ENCODE measurements around the gene TMEM207.

TMEM207 gene

DNA sequence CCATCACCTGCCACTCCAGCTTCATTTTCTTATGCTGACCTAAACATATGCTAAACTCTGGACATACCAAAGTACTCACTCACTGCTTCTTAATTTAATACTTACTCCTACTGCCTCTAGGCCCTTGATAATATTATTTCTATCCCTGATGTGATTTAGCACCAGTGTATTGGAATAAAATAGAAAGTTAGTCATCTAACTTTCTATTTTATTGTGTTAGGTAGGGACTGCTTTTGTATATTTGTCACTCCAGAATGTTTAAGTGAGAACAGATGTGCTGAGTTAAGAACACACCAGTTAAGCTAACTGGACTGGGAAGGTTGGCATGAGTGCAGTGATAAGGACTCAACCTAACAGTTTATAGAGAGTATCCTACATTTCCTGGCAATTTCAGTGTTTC is 68.3 kb downstream of the TMEM207 start:
- H3K4me1 ChIP-seq (ENCODE audit: insufficient read depth, low read length, poor library complexity, severe bottlenecking), result no peaks in the 10 kb centered on the region
- H3K79me2 ChIP-seq (ENCODE audit: insufficient read depth, low read length), result no peaks in the 10 kb centered on the region
- H3F3A ChIP-seq (ENCODE audit: low read depth), result no peaks in the 10 kb centered on the region
- H3K36me3 ChIP-seq (ENCODE audit: insufficient read depth, low read length), result no peaks in the 10 kb centered on the region
- no peak overlapping the region for H3K4me2 ChIP-seq (ENCODE audit: low read depth, low read length, poor library complexity, severe bottlenecking)
- no peak overlapping the region for H3K4me3 ChIP-seq (ENCODE audit: low read length, poor library complexity, severe bottlenecking)
- H2AFZ ChIP-seq (ENCODE audit: low read length), result no peak overlapping the region
- TF ChIP-seq CTCF (conservative IDR thresholded peaks at IDR 0.05; ENCODE audit: low read length), result no peak
- no peak for TF ChIP-seq EZH2phosphoT487 (IDR thresholded peaks at IDR 0.05; ENCODE audit: borderline replicate concordance)
- H3K27me3 ChIP-seq (ENCODE audit: insufficient read depth, low read length, poor library complexity, severe bottlenecking), result no peaks in the 10 kb centered on the region
- no peaks in the 10 kb centered on the region for H4K20me1 ChIP-seq (ENCODE audit: insufficient read depth, low read length, poor library complexity, severe bottlenecking)
- no peaks in the 10 kb centered on the region for H3K9me2 ChIP-seq (replicated peaks; ENCODE audit: low read depth, low read length)
- H3K9ac ChIP-seq (ENCODE audit: low read depth, low read length, poor library complexity, severe bottlenecking), result no peak overlapping the region
- H3K9me3 ChIP-seq (ENCODE audit: insufficient read depth, low read depth, low read length), result no peaks in the 10 kb centered on the region

GRCh38 chr3:190380184-190380583 is 69.5 kb downstream of the TMEM207 start:
- H3K4me1 ChIP-seq (ENCODE audit: insufficient read depth, low read length, poor library complexity, severe bottlenecking), result no peaks in the 10 kb centered on the region
- no peak for TF ChIP-seq EZH2phosphoT487 (IDR thresholded peaks at IDR 0.05; ENCODE audit: borderline replicate concordance)
- TF ChIP-seq CTCF (conservative IDR thresholded peaks at IDR 0.05; ENCODE audit: low read length), result no peak

More at GRCh38 chr3:190380184-190380583, 69.5 kb downstream of the TMEM207 start:
- Histone ChIP-seq H3K4me2 (ENCODE audit: low read depth, low read length, poor library complexity, severe bottlenecking) (no peak overlapping the region), H3K9me2 (replicated peaks; ENCODE audit: low read depth, low read length) (no peaks in the 10 kb centered on the region), H3K27me3 (ENCODE audit: insufficient read depth, low read length, poor library complexity, severe bottlenecking) (no peaks in the 10 kb centered on the region), H3K4me3 (ENCODE audit: low read length, poor library complexity, severe bottlenecking) (no peak overlapping the region), H3F3A (ENCODE audit: low read depth) (no peaks in the 10 kb centered on the region), H3K9ac (ENCODE audit: low read depth, low read length, poor library complexity, severe bottlenecking) (no peak overlapping the region), H4K20me1 (ENCODE audit: insufficient read depth, low read length, poor library complexity, severe bottlenecking) (no peaks in the 10 kb centered on the region), H3K36me3 (ENCODE audit: insufficient read depth, low read length) (no peaks in the 10 kb centered on the region), H3K79me2 (ENCODE audit: insufficient read depth, low read length) (no peaks in the 10 kb centered on the region), H2AFZ (ENCODE audit: low read length) (no peak overlapping the region), H3K9me3 (ENCODE audit: insufficient read depth, low read depth, low read length) (no peaks in the 10 kb centered on the region)

All from Loucy (cell line).